ENCODE results near the gene ZNF22.

The ZNF22 gene

DNA sequence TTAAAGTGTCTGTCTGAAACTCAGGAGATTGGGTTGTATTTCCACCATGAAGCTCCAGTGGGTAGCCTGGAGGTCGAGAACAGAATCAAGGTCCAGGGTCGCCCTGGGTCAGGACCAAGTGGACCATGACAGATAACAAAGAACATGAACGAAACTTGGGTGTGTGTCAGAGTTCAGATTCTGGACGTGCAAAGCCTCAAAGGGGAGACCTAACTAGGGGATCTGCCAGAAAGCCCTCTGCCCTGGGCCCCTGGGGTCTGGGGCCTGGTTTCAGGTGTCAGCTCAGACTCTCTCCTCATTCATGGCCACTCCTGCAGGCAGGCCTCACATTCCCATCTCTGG, 39.5 kb upstream of the ZNF22 start:
- Mint-ChIP-seq H3K27ac (no peak overlapping the region), H3K36me3 (peaks cover 4% of the 10 kb centered on the region), H3K27me3 (no peaks in the 10 kb centered on the region), H3K4me1 (ENCODE audit: low read depth) (peaks cover 29% of the 10 kb centered on the region), H3K9me3 (ENCODE audit: low read depth) (no peaks in the 10 kb centered on the region), H3K4me3 (peak overlapping the region; percentile 27)

DNA sequence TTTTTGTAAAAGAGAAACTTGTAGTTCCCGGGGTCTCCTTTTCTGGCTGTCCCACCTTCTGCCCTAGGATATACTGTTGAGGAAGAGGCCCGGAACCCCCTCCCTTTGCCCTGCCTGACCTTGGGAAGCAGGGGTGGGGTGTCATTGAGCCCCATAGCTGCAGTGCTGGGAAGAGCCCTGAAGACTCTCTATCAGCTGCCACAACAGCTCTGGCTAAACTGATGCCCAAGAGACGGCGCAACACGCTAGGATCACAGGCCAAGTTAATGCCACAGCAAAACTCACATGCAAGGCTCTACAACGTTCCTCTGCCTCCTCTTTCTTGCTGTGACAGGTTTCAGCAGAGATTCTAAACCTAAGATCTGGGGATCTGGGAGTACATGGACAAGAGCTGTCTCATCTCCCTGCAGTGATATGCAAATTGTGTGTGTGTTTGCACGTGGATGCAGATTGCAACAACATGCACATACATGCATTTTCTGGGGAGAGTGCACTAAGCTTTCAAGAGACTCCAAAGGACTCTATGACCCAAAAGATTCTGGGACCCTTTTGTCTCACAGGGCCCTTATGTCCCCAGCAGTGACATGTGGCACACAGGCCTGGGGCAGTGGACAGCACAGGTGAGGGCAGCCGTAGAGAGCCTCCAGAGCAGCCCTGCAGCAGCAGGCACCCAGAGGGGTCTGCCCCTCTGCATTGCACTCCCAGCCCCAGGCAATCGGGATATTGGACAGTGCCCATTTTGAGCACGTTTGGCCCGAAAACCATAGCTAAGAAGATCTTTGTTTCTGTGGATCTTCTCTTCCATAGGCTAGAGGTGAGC, 38.6 kb upstream of the ZNF22 start:
- Mint-ChIP-seq H3K27ac (no peak overlapping the region), H3K36me3 (no peaks in the 10 kb centered on the region), H3K9me3 (ENCODE audit: low read depth) (no peaks in the 10 kb centered on the region), H3K4me1 (ENCODE audit: low read depth) (peaks cover 28% of the 10 kb centered on the region), H3K27me3 (no peaks in the 10 kb centered on the region), H3K4me3 (no peak overlapping the region)

DNA sequence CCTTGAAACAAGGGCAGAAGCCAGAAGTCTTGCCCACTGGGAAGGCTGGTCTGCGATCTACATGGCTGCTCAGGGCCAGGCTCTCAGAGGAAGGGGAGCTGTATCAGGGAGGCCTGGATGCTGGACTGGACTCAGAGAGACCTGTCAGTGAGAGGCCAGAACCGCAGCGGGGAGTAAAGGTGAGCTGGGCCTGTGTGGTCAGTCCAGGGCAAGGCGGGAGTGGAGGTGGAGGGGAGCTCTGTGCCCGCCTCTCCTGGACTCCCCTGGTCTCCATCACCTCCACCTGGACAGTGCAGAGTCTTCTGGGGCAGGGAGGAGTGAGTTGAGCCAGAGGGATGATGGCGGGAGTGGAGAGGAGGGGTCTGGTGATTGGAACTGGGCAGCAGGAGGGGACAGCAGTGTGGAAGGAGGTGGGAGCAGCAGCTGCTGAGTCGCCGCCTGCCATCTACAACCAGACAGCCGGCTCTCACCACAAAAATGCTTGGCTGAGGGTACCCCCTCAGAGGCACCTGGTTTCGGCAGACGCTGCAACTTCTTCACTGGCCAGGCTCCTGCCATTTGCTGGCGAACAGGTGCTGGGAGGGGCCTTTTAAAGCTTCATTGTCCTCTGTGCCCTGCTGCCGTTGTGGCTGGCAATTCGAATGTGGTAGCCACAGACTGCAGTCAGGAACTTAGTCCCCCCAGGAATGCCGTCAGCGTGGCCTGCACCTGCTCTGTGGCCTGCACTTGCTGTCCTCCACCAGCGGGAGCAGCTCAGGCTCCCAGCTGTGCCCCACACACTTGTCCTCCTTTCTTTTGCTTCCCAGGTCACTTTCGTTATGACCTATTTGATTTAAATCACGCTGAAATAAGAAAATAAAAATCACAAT, 37.6 kb upstream of the ZNF22 start:
- Mint-ChIP-seq H3K36me3 (no peaks in the 10 kb centered on the region), H3K27ac (no peak overlapping the region), H3K4me1 (ENCODE audit: low read depth) (peaks cover 30% of the 10 kb centered on the region), H3K4me3 (no peak overlapping the region), H3K9me3 (ENCODE audit: low read depth) (no peaks in the 10 kb centered on the region), H3K27me3 (no peaks in the 10 kb centered on the region)

DNA sequence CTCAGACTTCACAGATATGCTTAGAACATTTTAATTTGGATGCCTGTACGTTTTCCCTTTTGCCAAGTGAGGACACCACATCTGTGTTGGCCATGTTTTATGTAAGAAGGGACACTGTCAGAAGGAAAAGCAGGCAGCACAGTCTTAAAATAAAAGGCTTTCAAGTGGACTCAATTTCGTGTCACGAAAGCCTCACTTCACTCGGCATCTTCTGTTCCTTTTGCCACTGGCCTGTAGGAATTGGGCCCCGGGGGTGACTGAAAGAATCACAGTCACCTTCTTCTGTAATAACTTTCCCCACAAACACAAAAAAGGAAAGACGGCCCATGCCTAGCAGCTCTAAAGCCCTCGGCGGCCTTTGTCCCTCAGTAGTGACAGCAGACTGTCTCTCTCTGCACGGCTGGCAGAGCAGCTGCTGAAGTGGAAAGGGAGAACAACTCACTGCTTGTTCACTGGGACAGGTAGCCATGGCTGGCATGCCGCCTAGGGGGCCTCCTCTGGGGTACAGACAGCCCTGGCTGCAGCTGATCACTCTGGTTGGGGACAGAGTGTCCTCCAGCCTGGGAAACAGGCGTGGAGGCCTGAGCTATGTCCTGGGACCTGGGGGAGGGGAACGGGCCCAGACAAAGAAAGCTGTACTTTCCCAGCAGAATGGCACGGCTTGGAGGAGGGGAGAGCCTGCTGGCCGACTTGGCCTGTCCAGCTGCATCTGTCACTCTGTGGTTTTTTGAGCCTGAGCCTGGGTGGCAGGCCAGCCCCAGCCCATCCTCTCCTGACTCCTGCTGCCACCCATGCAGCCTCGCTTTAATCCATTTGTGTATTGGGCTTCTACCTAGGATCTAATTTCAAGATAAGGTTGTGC, 36.7 kb upstream of the ZNF22 start:
- no peak overlapping the region for H3K4me3 Mint-ChIP-seq
- H3K9me3 Mint-ChIP-seq (ENCODE audit: low read depth): no peaks in the 10 kb centered on the region
- no peaks in the 10 kb centered on the region for H3K36me3 Mint-ChIP-seq
- no peak overlapping the region for H3K27ac Mint-ChIP-seq
- H3K27me3 Mint-ChIP-seq: no peaks in the 10 kb centered on the region
- H3K4me1 Mint-ChIP-seq (ENCODE audit: low read depth): peaks cover 30% of the 10 kb centered on the region

DNA sequence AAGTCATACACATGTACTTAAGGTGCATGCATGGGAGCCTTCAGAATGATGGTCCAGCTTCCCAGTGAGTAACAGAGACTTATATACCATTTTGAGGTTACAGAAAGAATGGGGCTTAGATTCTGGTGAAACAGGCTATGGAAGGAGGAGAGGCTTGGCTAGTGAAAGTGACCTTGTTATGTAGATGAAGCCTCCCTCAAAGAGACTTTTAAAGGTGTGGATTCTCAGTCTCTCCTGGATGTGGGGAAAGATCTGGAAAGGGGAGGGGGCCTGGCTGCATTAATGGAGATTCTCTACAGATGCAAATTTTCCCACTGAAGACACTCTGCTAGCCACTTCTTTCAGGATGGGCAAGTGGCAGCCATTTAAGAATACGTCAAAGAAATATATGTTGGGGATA, 35.6 kb upstream of the ZNF22 start:
- Mint-ChIP-seq H3K27me3 (no peaks in the 10 kb centered on the region), H3K36me3 (no peaks in the 10 kb centered on the region), H3K27ac (no peak overlapping the region), H3K4me3 (no peak overlapping the region), H3K4me1 (ENCODE audit: low read depth) (peaks cover 32% of the 10 kb centered on the region), H3K9me3 (ENCODE audit: low read depth) (no peaks in the 10 kb centered on the region)

DNA sequence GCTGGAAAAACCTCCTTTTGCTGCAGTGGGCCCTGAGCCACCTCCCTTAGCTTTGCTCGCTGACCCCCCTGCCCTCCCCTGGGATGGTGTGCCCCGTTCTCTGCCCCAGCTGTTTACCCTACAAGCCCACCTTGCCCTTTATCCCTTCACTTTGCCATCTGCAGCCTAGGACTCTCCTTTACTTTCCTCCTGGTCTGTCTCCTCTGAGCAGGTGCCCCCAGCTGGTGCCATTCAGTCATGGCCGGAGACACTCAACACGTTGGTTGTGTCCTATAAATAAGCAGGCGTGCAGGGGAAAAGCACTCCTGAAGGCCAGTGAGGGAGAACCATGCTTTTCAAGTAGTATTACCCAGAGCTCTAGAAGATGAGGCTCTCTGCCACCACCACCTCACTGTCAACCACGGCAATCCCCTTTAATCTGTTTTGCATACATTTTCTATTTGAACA, 35.0 kb upstream of the ZNF22 start:
- Mint-ChIP-seq H3K9me3 (ENCODE audit: low read depth) (no peaks in the 10 kb centered on the region), H3K4me1 (ENCODE audit: low read depth) (peaks cover 28% of the 10 kb centered on the region), H3K36me3 (no peaks in the 10 kb centered on the region), H3K27ac (no peak overlapping the region), H3K4me3 (no peak overlapping the region), H3K27me3 (no peaks in the 10 kb centered on the region)

- no peak overlapping the region for H3K4me3 Mint-ChIP-seq
- H3K27me3 Mint-ChIP-seq: no peaks in the 10 kb centered on the region
- no peaks in the 10 kb centered on the region for H3K36me3 Mint-ChIP-seq
- H3K4me1 Mint-ChIP-seq (ENCODE audit: low read depth): peaks cover 23% of the 10 kb centered on the region
- no peak overlapping the region for H3K27ac Mint-ChIP-seq
- H3K9me3 Mint-ChIP-seq (ENCODE audit: low read depth): no peaks in the 10 kb centered on the region
Observed at GRCh38 chr10:44966129-44966815, 34.5 kb upstream of the ZNF22 start.

- H3K36me3 Mint-ChIP-seq: no peaks in the 10 kb centered on the region
- no peak overlapping the region for H3K27ac Mint-ChIP-seq
Observed at GRCh38 chr10:44966816-44967509, 33.8 kb upstream of the ZNF22 start.

GRCh38 chr10:44967616-44968015, 33.1 kb upstream of the ZNF22 start:
- no peak overlapping the region for H3K27ac Mint-ChIP-seq
- no peaks in the 10 kb centered on the region for H3K27me3 Mint-ChIP-seq
- peaks cover 23% of the 10 kb centered on the region for H3K4me1 Mint-ChIP-seq (ENCODE audit: low read depth)
- no peak overlapping the region for H3K4me3 Mint-ChIP-seq
- H3K36me3 Mint-ChIP-seq: no peaks in the 10 kb centered on the region
- no peaks in the 10 kb centered on the region for H3K9me3 Mint-ChIP-seq (ENCODE audit: low read depth)

More at GRCh38 chr10:44966816-44967509, 33.8 kb upstream of the ZNF22 start:
- Mint-ChIP-seq H3K4me1 (ENCODE audit: low read depth) (peaks cover 23% of the 10 kb centered on the region), H3K9me3 (ENCODE audit: low read depth) (no peaks in the 10 kb centered on the region), H3K27me3 (no peaks in the 10 kb centered on the region), H3K4me3 (no peak overlapping the region)

DNA sequence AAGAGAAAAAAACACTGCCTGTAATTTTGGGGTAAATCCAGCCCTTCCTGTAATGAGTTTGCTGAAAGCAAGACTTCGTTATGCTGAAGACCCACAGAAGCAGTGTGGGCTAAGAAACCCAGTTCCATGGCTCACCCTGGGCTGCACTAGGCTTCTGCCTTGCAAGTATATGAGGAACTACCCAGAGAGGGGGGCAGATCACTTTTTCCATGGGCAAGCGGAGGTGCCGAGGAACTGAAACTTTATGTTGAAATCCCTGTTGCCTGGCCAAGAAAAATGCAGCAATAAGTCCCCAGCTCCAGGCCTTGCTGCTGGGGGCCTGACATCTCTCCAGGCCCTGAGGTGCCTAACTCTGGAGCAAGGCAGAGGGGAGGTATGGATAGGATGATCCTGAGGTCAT, 32.6 kb upstream of the ZNF22 start:
- Mint-ChIP-seq H3K27ac (no peak overlapping the region), H3K4me3 (no peak overlapping the region), H3K36me3 (no peaks in the 10 kb centered on the region), H3K9me3 (ENCODE audit: low read depth) (no peaks in the 10 kb centered on the region), H3K27me3 (no peaks in the 10 kb centered on the region), H3K4me1 (ENCODE audit: low read depth) (peaks cover 23% of the 10 kb centered on the region)

- Mint-ChIP-seq H3K36me3 (no peaks in the 10 kb centered on the region), H3K4me1 (ENCODE audit: low read depth) (peaks cover 26% of the 10 kb centered on the region), H3K9me3 (ENCODE audit: low read depth) (no peaks in the 10 kb centered on the region), H3K27me3 (no peaks in the 10 kb centered on the region), H3K4me3 (no peak overlapping the region), H3K27ac (no peak overlapping the region)
Observed at GRCh38 chr10:44968500-44969400, 32.0 kb upstream of the ZNF22 start.

DNA sequence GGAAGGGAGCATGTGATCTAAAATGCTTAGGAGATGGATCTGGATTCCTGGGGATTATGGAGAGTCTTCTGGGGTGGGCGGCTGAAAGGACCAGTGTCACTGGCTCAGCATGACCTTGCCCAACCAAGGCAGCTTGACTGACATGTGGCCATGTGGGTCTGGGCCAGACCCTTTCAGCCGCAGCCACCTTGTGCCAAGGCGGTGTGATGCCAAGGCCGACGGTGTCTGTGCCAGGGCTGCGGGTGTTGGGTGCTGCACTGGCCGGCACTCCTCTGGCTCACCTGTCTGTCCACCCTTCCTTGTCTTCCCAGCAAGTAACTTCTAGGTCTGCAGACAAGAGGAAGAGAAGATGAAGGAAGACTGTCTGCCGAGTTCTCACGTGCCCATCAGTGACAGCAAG, 30.9 kb upstream of the ZNF22 start:
- Mint-ChIP-seq H3K4me1 (ENCODE audit: low read depth) (peaks cover 29% of the 10 kb centered on the region), H3K27me3 (no peaks in the 10 kb centered on the region), H3K9me3 (ENCODE audit: low read depth) (no peaks in the 10 kb centered on the region), H3K27ac (no peak overlapping the region), H3K4me3 (no peak overlapping the region), H3K36me3 (no peaks in the 10 kb centered on the region)

GRCh38 chr10:44970812-44971395, 29.8 kb upstream of the ZNF22 start:
- H3K27ac Mint-ChIP-seq: no peak overlapping the region
- H3K9me3 Mint-ChIP-seq (ENCODE audit: low read depth): no peaks in the 10 kb centered on the region
- H3K36me3 Mint-ChIP-seq: no peaks in the 10 kb centered on the region
- no peaks in the 10 kb centered on the region for H3K27me3 Mint-ChIP-seq
- H3K4me1 Mint-ChIP-seq (ENCODE audit: low read depth): peaks cover 29% of the 10 kb centered on the region
- no peak overlapping the region for H3K4me3 Mint-ChIP-seq

Measured in activated naive CD8-positive, alpha-beta T cell (primary cell).